HG02852 (cell line): ENCODE data around the gene PPP2R5E.

Experiments
- ATAC-seq: cut with Tn5 transposase; IDR thresholded peaks from one replicate; pipeline ENCODE4 v1.9.1; 2021; ENCODE audit warnings: mild to moderate bottlenecking, moderate library complexity; ENCODE audit not compliant: unreplicated experiment

PPP2R5E gene

DNA sequence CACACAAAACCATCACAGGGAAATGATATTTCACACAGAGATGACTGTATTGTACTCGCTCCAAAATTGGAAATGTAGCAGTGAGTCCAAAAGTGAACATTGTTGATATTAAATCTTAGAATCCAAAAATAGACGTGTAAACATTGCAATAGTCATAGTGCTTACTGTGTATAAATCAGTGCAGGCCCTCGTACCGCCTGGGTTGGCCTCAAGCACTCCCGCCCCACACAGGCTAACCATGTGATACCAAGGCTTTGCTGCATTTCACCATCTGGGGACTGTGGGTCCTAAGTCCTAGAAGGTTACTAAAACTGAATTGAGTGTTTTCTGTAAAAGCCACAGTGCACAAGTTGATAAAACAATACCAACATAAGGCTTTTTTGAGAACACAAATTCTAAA lies 107.3 kb downstream of the PPP2R5E start:
- ATAC-seq: no peak

DNA sequence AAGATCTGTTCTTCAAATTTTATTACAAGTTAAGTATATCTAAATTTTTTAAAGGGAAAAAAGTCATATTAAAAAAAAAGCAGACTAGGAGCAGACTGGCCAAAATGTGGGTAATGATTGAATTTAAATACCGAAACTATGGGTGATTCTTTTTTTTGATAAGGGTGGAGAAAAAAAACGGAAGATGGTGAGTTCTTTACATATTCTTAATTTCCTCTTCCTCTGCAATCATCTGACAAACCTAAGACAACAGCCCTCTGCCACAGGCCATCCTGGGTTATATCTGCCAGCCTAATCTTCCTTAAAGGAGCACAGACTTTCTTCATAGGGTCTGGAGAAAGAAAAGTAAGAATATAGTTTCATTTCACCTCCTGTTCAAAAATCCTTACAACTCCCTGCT lies 108.0 kb downstream of the PPP2R5E start:
- ATAC-seq: no peak

DNA sequence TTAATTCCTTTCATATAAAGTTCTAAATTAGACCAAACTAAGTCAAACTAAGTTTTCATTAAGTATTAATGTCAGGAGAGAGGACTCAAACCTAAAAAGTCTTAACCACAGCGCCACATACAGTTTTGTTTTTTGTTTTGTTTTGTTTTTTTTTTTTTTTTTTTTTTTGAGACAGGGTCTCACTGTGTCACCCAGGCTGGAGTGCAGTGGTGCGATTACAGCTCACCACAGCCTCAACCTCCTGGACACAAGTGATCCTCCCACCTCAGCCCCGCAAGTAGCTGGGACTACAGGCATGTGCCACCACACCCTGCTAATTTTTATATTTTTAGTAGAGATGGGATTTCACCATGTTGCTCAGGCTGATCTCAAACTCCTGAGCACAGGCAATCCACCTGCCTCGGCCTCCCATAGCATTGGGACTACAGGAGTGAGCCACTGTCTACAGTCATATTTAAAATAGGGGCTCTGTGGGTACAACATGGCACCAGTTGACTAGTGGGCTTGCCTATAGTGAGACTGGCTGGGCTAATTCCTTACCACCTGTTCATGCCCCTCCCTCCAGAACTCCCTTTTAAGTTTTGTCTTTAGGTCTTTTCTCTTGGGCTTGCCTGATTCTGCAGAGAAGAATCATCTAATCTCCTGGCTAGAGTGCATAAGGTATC lies 110.2 kb downstream of the PPP2R5E start:
- no peak for ATAC-seq

DNA sequence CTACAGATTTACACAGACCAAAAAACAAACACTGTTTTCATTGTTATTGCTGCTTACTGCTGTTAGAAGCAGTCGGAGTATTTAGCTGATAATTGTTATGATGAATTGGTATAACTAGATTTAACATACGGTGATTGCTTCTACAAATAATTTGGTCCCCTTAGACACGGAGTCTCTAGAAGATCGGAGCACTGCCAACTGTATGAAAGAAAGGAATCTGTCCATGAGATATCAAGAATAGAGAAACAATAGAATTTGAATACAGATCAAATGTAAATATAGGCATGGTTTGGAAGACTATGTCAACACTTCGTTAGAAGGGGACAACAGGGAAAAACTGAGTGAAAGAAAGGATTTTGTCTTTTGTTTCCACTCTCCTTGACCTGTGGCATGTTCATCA lies 110.9 kb downstream of the PPP2R5E start:
- no peak for ATAC-seq

DNA sequence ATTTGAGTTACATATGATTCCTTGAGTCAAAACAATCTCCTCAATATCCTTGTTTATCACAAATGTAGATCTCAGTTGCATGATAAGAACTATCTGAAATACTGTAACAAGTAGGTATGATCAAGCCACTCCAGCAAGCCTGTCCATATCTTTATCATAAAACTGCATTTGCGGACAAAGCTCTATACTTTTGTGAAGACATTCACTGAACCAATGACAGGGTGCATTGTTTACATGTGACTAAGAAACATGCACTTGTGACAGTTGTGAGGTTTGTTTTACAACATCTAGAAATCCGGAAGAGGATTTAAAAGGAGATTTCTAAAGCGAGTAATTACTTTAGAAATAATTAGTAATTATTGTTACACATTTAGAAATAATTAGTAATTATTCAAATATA lies 111.7 kb downstream of the PPP2R5E start:
- no peak for ATAC-seq

DNA sequence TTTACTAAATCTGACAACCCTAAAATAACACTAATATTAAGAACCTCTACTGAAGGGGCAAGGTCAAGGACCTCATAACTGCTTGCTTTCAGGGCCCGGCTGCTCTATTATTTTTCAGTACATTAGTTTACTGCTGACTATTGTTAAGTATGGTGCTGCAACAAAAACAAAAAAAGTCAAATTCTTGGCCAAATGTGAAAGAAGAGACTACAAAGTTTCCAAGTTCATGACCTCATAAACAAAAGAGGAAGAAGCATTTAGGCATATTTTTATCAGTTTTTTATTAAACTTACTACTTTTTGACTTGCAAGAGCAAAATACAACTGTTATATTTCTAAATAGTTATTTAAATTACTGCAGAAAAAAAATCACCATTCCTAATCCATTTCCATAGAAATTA lies 114.7 kb downstream of the PPP2R5E start:
- ATAC-seq: no peak

DNA sequence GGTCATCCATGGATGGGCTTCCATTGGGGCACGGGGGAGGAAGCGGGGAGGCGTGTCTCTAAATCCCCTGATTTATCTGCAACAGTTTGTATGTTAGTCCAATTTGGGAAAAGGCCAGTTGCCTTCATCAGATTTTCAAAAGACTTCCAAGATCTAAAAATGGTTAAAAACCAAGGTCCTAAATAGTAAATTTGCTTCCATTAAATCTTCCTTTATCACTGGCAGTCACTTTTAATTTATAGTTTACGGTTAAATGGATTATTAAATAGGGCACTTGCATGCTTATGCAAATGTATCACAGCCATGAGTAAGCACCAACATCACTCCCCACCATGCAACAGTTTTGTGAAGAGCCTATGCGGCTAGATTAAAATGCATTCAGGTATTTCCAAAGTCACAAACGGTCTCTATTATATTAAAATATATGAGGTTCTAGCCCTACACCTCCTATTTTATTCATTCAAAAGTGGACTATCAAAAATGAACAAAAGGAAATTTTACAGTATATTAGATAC lies 116.3 kb downstream of the PPP2R5E start:
- no peak for ATAC-seq

DNA sequence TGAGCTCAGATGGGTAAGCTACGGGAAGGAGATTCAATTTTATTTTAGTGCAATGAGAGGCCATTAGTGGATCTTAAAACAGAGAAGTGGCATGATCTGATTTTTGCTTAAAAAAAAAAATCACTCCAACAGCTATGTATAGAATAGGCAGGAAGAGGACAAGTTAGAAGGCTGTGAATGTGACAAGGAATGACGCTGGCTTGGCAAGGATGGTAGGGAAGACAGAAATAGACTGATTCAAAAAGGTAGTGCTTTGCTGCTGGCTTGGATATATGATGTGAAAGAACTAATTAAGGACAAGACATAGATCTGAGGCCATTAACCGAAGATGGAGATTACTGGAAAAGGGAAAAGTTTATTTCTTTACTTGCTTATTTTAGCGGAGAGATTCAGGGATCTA lies 119.3 kb downstream of the PPP2R5E start:
- ATAC-seq: no peak

DNA sequence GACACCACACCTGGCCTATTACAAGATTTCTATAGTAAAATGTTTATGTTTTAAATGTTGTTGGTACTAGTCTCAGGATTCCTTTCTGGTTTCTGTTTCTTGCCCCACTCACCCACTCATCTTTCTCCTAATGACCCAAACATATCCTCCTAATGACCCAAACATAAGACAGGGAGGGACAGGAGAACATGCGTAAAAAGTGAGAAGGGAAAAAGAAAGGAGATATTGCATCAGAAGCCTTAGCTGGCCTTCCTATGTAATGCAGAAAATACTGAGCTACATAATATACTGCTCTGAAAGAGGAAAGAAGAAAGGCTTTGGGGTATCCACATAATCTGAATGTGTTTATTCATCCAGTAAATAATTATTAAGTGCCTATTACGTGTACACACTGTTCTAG lies 119.8 kb downstream of the PPP2R5E start:
- no peak for ATAC-seq

DNA sequence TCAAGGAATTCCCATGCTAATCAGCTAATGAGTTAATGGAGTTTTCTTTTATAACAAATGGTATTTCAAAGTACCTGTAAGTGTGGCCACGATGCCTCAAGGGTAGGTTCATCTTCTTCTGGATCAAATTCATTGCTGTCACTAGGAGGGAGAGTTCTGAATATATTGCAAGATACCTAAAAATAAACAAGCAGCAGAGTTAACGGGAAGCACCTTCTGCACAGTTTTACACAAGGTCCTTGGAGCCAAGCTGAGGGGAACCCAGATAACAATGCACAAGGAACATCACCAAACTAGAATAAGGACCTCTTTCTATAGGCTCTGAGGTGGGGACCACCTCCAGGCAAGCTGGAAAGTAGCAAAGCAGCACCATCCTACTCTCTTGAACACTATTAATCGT lies 121.3 kb downstream of the PPP2R5E start:
- ATAC-seq: no peak

DNA sequence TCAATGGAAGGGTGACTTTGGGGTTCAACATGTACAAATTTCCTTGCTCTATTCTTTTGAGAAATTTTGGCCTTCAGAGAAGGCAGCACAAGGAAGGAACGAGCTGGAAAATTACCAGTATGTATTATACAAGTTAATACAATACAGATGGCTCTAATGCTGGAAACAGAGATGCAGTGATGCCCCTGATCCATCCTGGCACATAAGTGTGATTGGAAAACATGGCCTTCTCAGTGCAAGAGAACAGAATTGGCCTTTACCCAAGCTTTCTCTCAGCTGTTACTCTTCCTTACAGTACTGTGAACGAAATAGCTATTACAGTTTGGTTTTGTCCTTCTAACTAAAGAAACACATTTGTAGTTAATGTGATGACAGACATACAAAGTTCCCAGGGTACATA lies 122.0 kb downstream of the PPP2R5E start:
- ATAC-seq: no peak

DNA sequence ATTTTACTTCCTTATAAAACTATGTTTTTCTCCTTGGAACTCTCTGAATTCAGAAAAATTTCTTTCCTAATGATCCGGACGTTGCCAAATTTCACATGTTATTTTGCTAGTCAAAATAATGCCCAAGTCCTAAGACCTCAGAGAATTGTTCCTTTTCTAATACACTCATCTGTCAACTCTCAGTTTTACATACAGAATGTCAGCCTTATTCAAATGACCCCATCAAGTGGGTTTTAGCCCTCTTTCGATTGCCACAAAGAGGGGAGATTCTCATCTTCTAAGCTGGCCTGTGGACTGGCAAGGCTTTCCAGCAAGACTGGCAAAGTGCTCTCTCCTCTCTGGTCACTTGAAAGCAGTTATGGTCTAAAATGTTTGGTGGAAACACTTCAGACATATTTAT lies 125.2 kb downstream of the PPP2R5E start:
- ATAC-seq: no peak

DNA sequence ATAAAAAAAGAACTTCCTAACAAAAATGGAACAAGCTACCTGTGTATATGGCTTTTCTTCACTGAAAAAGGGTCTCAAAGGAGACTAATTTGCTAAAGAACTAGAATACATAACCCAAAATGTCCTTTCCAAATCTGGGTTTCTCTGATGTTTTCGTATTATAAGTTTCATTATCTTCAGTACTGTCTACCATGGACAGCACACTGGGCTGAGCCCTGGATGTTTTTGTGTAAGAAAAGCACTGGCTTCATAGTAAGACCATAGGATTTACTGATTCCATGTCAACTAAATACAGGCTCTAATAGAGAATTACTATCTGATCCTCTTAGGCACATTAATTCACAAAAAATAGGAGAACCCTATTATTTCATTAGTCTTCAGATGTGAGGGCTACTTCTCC lies 130.2 kb downstream of the PPP2R5E start:
- ATAC-seq: no peak

DNA sequence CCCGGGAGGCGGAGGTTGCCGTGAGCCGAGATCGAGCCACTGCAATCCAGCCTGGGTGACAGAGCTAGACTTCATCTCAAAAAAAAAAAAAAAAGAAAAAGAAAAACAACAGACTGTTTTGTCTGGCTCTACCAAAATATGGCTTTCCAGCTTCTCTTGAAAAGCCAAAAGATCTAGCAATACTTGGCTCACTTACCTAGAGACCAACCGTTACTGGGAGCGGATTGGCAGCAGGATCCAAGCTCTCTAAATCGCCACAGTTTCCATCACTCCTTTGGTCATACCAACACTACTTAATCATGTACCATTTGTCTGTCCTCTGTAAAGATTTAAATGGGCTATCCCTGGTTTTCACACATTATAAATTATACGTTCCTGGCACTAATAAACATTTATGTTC lies 136.8 kb downstream of the PPP2R5E start:
- ATAC-seq: no peak

DNA sequence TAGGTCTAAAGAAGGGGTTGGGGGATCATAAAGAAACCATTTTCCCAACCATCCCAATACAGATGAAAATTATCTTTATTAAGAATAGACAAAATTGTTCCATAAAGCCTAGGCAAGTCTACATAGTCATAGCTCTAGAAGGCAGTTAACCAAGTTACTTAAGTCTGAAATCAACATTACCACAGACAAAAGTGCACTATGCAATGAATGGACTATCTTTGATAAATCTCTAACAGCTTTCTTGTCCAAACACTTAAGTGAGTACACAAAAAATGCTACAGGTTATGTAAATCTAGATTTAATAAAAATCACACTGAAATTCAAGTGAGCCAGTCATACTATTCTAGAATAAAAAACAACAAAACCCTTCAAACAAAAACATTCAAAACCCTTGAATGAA lies 137.5 kb downstream of the PPP2R5E start:
- ATAC-seq: no peak

DNA sequence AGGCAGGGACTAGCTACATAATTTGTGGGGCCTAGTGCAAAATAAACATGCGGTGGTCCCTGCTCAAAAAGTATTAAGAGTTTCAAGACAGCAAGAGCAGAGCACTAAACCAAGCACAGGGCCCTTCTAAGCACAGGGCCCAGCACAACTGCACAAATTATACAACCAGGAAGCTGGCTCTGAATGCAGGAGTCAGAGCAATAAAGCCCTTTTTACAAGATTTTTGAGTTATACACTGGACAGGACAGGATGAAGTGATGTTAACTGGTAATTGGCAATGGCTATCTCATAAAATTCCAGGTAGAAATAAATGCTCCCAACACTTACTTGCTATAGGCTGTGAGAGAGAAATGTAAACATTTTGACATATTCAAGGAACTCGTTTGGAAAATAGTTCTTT lies 138.3 kb downstream of the PPP2R5E start:
- ATAC-seq: no peak

DNA sequence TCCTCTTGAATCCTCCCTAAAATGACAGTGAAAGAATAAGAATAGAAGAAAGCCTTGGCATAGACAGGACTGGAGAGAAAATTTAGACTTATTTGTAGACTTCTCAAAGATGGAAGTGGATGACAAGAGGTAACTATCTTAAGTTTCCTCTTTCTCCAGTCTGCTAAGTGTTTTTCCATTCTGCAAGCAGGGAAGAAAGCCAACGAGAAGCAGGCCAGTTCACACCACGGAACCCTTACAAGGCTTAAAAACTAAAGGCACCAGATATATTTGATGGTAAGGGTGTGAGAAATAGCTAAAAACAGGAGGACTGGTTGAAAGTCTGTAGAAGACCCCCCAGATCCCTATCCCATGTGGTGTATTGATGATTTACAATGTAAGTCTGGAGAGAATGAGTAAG lies 141.5 kb downstream of the PPP2R5E start:
- no peak for ATAC-seq

DNA sequence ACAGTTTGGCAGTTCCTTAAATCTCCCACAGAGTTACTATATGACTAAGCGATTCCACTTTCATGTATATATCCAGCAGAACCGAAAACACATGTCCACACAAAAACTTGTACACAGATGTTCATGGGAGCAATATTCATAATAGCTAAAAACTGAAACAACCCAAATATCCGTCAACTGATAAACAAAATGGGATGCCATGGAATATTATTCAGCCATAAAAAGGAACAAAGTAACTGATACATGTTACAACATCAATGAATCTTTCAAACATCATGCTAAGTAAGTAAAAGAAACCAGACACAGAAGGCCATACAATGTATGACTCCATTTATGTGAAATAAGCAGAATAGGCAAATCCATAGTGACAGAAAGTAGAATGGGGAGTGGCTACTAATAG lies 144.2 kb downstream of the PPP2R5E start:
- ATAC-seq: no peak

DNA sequence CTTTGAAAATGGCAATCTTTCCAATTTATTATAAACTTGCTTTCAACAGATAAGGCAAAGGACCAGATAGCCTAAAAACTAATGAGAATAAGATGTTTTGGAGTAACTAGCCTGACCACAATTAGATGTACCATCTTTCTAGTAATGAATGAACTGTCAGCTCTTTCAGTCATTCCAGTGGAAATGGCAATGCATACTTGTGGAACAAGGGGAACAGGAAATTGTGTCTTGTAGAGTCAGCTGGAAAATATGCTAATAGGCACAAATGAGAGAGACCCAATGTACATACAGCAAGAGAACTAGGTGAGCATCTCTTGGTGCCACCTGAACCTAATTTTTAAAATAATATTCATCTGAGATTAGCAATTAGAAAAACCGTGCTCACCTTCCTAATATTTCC lies 148.3 kb downstream of the PPP2R5E start:
- no peak for ATAC-seq

DNA sequence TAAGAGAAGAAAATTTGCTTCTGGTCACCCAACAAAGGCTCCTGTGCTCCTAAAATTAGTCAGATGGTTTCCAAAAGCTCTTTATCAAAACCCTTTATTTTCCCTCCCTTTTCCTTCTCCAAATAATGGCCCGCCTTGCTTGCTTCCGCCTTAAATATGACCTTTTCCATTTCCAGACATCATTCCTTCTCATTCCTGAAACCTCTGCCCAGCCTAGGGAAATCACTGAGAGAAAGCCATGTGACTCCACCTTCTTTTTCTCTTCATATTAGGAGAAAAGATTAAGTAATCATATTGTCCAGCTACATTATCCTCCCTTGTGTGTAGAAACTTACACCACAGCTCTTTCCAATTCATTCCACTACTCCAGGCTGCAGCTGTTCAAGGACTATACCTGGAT lies 148.7 kb downstream of the PPP2R5E start:
- ATAC-seq: no peak

DNA sequence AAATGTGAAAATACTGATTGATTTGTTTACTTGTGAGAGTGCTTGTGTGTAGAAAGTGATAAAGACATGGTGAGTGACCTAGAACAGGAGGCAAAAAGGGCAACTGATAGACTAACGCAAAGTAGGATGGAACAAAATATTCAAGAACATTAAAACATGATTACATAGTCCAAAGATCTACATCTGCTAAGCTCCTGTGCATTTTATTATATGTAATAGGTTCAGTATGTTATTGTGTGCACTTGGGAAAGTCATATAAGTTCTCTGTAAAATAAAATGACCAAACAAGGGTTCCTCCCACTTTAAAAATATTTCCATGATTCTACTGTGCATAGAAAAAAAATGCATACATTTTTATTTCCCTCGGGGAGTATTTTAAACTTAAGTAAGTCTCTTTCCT lies 150.2 kb downstream of the PPP2R5E start:
- no peak for ATAC-seq

DNA sequence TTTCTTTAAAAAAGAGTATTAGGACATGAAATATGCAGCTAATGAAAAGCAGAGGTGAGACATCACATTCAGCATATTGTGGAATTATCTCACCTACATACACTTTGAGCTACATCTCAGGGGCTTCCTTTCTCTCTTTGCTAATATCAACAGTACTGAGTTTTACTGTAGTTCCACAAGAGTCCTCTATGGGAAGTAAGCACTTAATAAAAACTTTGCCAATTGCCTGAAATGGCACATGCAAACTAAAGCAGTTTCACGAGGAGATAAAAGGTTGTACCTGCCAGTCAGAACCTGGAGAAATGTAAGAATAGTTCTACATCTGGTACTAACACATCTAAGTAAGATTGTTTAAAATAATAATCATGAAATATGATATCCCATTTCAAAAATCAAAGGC lies 150.9 kb downstream of the PPP2R5E start:
- no peak for ATAC-seq

DNA sequence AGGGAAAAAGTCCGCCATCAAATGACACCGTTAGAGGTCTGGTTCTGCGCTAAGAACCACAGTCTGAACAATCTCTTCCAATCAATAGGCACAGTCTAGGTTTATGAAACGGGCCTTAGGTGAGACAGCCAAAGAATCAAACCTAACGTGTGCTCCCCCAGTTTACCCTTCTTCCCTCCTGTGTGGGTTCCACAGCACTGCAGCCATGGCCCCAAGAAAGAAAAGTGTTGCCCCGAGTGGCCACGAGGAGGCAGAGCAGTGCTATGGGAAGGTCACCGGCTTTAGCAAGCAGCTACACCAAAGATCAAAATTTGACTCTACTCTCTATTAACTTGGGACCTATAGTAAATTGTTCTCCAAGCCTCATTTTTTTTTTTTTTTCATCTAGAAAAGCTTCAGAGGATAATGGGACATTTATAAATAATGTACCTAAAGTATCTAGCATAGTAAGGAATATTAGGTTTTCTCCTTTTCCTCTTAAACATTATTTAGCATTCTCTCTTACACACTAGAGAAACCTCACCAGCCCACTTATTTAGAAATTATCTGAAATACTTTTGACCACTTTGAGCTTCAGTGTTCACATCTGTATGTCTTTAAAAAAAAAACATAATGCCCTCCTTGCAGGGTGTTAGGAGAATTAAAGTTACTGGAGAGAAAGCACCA lies 154.3 kb downstream of the PPP2R5E start:
- ATAC-seq: peak; percentile 90
